ENCODE data around the gene EPAS1. TPM values are rescaled to one million over a fixed set of nuclear protein-coding genes. Genes with fewer than 3 reads are reported as not detected.
A peak's percentile ranks its signal among the peaks of the same experiment; 100 is the strongest.

Gene EPAS1
- total RNA-seq (2021), result 4.5 to 8.5 TPM (median 4.7 TPM) in 3 replicates
- Bru-seq, nascent RNA, result percentile 27 among the genes with signal in this experiment
- long read RNA-seq, experiment 1, full-length matches to known transcripts, result 6 of 8 reads
- long read RNA-seq, experiment 1, partial matches to known transcripts, result 2 of 8 reads
- long read RNA-seq, experiment 1, other reads (novel, unspliced or antisense), result 0 of 8 reads
- long read RNA-seq, experiment 2, full-length matches to known transcripts, result 1 of 2 reads
- long read RNA-seq, experiment 2, partial matches to known transcripts, result 0 of 2 reads
- long read RNA-seq, experiment 2, other reads (novel, unspliced or antisense), result 1 of 2 reads
- long read RNA-seq, experiment 3, result 0 reads

- DNase-seq (ENCODE audit: low spot score), result peak; percentile 92
- Mint-ChIP-seq H3K27me3 (ENCODE audit: low read depth) (peaks cover 78% of the 10 kb centered on the region), H3K9me3 (no peaks in the 10 kb centered on the region), H3K4me3 (peak within 1 kb of the TSS; percentile 83), H3K36me3 (no peaks in the 10 kb centered on the region), H3K4me1 (peaks cover 38% of the 10 kb centered on the region), H3K27ac (no peak within 1 kb of the TSS)
- ChIA-PET POLR2A (no interaction called here), CTCF (interaction anchor here (0.9 to 2.2 kb wide), 5 partner anchors 11 to 234 kb away, joined by 3 to 13 read pairs (median 3); no protein-coding TSS in a partner anchor)
- TF ChIP-seq, protein P1, sequence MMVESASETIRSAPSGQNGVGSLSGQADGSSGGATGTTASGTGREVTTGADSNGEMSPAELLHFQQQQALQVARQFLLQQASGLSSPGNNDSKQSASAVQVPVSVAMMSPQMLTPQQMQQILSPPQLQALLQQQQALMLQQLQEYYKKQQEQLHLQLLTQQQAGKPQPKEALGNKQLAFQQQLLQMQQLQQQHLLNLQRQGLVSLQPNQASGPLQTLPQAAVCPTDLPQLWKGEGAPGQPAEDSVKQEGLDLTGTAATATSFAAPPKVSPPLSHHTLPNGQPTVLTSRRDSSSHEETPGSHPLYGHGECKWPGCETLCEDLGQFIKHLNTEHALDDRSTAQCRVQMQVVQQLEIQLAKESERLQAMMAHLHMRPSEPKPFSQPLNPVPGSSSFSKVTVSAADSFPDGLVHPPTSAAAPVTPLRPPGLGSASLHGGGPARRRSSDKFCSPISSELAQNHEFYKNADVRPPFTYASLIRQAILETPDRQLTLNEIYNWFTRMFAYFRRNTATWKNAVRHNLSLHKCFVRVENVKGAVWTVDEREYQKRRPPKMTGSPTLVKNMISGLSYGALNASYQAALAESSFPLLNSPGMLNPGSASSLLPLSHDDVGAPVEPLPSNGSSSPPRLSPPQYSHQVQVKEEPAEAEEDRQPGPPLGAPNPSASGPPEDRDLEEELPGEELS (CRISPR knock-in tag; IDR thresholded peaks at IDR 0.05), result 0 out of 2 replicates have a peak, but pooled peaks have one; percentile 65
- TF ChIP-seq NFYB (CRISPR knock-in tag; conservative IDR thresholded peaks at IDR 0.05; ENCODE audit: low read depth) (0 out of 2 replicates have a peak, but pooled peaks have one; percentile 37), ZNF219 (CRISPR knock-in tag; IDR thresholded peaks at IDR 0.05; ENCODE audit: borderline replicate concordance) (no peak; the same call in 1 of the 2 replicates), ETV6 (CRISPR knock-in tag; IDR thresholded peaks at IDR 0.05) (peak; percentile 84), SP1 (CRISPR knock-in tag; conservative IDR thresholded peaks at IDR 0.05) (peak; percentile 72), NFE2L1 (CRISPR knock-in tag; IDR thresholded peaks at IDR 0.05) (peak; percentile 34; the same call in 1 of the 2 replicates), SMAD4 (CRISPR knock-in tag; IDR thresholded peaks at IDR 0.05) (0 out of 2 replicates have a peak, but pooled peaks have one; percentile 61), ZNF396 (CRISPR knock-in tag; IDR thresholded peaks at IDR 0.05; ENCODE audit: borderline replicate concordance) (no peak), FOXK1 (CRISPR knock-in tag; IDR thresholded peaks at IDR 0.05) (peak; percentile 65), MAX (CRISPR knock-in tag; IDR thresholded peaks at IDR 0.05) (peak; percentile 71), GABPB1 (CRISPR knock-in tag; IDR thresholded peaks at IDR 0.05) (peak; percentile 44), TP53 (CRISPR knock-in tag; IDR thresholded peaks at IDR 0.05) (peak; percentile 43; the same call in 1 of the 2 replicates), RELA (CRISPR knock-in tag; IDR thresholded peaks at IDR 0.05; ENCODE audit: borderline replicate concordance) (no peak), ZNF232 (CRISPR knock-in tag; IDR thresholded peaks at IDR 0.05) (peak; percentile 77; the same call in 1 of the 2 replicates), ATF1 (CRISPR knock-in tag; IDR thresholded peaks at IDR 0.05) (no peak)
- TF ChIP-seq, protein P2, sequence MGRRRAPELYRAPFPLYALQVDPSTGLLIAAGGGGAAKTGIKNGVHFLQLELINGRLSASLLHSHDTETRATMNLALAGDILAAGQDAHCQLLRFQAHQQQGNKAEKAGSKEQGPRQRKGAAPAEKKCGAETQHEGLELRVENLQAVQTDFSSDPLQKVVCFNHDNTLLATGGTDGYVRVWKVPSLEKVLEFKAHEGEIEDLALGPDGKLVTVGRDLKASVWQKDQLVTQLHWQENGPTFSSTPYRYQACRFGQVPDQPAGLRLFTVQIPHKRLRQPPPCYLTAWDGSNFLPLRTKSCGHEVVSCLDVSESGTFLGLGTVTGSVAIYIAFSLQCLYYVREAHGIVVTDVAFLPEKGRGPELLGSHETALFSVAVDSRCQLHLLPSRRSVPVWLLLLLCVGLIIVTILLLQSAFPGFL (CRISPR knock-in tag; IDR thresholded peaks at IDR 0.05; ENCODE audit: borderline replicate concordance), result 0 out of 2 replicates have a peak, but pooled peaks have one; percentile 37
- TF ChIP-seq, protein P3, sequence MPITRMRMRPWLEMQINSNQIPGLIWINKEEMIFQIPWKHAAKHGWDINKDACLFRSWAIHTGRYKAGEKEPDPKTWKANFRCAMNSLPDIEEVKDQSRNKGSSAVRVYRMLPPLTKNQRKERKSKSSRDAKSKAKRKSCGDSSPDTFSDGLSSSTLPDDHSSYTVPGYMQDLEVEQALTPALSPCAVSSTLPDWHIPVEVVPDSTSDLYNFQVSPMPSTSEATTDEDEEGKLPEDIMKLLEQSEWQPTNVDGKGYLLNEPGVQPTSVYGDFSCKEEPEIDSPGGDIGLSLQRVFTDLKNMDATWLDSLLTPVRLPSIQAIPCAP (CRISPR knock-in tag; IDR thresholded peaks at IDR 0.05), result no peak; the same call in none of the 2 replicates
- peak; percentile 84 for ATAC-seq
Observed at GRCh38 chr2:46296840-46297545, at the start of gene EPAS1. EPAS1 (plus strand) TSS chr2:46297407; CDS start chr2:46297912, 505 bp downstream.

DNA sequence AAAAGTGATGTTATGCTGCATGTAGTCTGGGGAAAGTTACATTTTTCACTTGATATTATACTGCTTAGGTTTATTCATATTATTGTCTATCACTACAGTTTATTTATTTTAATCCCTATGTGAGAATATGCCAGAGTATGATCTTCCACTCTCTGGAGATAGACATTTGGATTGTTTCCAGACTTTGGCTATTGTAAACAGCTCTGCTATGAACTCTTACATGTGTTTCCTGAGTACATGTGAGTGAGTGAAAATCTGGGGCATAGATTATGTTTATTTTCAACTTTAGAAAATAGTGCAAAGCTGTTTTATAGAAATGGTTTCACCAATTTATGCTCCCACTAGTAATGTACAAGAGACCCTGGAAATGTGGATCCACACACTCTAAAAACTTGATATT lies 49.0 kb upstream of the EPAS1 start:
- Mint-ChIP-seq H3K4me3 (no peak overlapping the region), H3K4me1 (peaks cover 4% of the 10 kb centered on the region; the same call in 1 of the 2 replicates), H3K36me3 (peaks cover 3% of the 10 kb centered on the region; the same call in 1 of the 2 replicates), H3K27ac (no peak overlapping the region), H3K9me3 (peaks cover 26% of the 10 kb centered on the region), H3K27me3 (ENCODE audit: low read depth) (no peaks in the 10 kb centered on the region; the same call in 1 of the 2 replicates)
- DNase-seq (ENCODE audit: low spot score) (no peak), ATAC-seq (no peak)
- ChIA-PET CTCF (no interaction called here), POLR2A (no interaction called here)
- TF ChIP-seq ESRRA (CRISPR knock-in tag; IDR thresholded peaks at IDR 0.05; ENCODE audit: borderline replicate concordance), result no peak
- no peak for TF ChIP-seq E2F1 (CRISPR knock-in tag; IDR thresholded peaks at IDR 0.05)
- no peak for TF ChIP-seq ZNF232 (CRISPR knock-in tag; IDR thresholded peaks at IDR 0.05)
- no peak for TF ChIP-seq SMAD3 (CRISPR knock-in tag; IDR thresholded peaks at IDR 0.05; ENCODE audit: borderline replicate concordance)
- no peak for TF ChIP-seq ZBTB21 (CRISPR knock-in tag; IDR thresholded peaks at IDR 0.05; ENCODE audit: borderline replicate concordance)
- no peak for TF ChIP-seq GABPB1 (CRISPR knock-in tag; IDR thresholded peaks at IDR 0.05)
- no peak for TF ChIP-seq ZNF396 (CRISPR knock-in tag; IDR thresholded peaks at IDR 0.05; ENCODE audit: borderline replicate concordance)
- TF ChIP-seq RELA (CRISPR knock-in tag; IDR thresholded peaks at IDR 0.05; ENCODE audit: borderline replicate concordance), result no peak
- TF ChIP-seq ATF6 (CRISPR knock-in tag; IDR thresholded peaks at IDR 0.05), result no peak

All from WTC11 (cell line).